22Rv1 (cell line): ENCODE results near the gene PGP.

Experiments used
- CTCF ChIP-seq: fragments of 450-650 bp; IDR thresholded peaks from 2 replicates; pipeline ENCODE4 v1.5.1; 2017; ENCODE audit warnings: mild to moderate bottlenecking
- ZFX ChIP-seq: fragments of 450-650 bp; IDR thresholded peaks from 2 replicates; pipeline ENCODE4 v1.6.1; 2017; ENCODE audit warnings: antibody characterized with exemption, borderline replicate concordance

GRCh38 chr16:2212362-2213324 is 2.0 kb downstream of the PGP start:
- TF ChIP-seq CTCF (no peak), ZFX (no peak)
